Effector CD4-positive, alpha-beta T cell (primary cell): ENCODE results near the gene PNLIP.

Source experiments
- DNase-seq: peaks from one replicate; pipeline ENCODE4 v3.0.0-alpha.2; 2020

Gene PNLIP

DNA sequence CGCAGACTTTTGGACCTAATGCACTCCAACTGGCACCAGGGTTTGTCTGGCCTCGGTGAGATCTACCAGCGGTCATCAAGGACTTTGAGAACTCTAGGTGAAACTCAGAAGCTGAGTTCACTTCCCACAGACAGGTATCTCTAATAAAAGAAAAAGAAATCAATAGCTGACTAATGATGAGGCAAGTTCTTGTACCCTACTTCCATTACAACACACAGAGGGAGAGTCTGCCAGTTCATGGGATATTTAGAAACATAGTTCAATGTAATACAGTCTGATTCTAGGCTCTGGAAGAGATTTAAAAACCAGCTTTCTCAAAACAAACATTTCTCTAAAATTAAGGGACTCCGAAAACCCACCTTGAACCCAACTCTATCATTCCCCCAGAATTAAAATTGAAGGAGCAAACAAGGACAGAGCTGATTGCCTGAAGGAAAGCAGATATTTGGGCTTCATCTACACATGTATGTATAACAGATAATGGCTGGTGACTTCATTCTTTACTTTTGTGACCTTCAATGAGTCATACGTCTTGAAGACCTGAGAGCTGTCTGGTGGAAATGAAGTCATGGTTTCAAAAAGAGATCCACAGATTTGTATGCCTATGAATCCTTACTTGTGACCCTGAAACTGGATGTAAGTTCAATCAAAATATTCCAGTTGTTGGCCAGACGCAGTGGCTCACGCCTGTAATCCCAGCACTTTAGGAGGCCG lies 42.3 kb downstream of the PNLIP start:
- DNase-seq, result no peak

DNA sequence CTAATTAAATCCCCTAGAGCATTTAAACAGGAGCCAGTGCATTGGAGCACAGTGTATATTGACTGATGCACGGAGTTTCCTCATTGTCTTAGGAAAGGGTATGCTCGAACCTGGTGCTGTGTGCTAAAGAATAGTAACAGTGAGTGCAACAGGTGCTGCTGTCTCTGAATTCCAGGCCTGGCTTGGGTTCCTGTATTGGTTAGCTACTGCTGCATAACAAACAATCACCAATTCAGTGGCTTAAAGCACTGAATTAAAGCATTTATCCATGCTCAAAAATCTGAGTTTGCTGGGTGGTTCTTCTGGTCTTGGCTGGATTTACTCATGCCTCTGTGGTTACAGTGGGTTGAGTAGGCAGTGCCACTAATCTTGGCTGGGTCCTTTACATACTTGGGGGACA lies 43.3 kb downstream of the PNLIP start:
- no peak for DNase-seq

DNA sequence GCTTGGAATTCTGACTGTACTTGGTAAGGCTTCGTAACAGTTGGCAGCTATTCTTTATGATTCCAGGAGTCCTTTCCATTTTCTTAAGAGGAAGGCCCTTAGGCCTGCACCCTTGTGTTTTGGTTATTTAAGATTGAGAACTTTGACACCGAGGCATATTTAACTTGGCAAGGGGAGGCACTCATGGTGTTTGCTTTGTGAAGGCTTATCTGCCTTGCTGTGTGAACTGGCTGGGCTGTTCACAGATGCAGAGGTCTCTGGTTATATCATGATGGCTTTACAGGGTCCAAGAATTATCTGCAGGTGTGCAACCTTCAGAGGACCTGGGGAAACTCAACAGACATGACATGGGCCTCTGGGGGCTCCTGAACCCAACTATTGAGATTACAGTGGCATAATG lies 44.2 kb downstream of the PNLIP start:
- DNase-seq, result no peak

DNA sequence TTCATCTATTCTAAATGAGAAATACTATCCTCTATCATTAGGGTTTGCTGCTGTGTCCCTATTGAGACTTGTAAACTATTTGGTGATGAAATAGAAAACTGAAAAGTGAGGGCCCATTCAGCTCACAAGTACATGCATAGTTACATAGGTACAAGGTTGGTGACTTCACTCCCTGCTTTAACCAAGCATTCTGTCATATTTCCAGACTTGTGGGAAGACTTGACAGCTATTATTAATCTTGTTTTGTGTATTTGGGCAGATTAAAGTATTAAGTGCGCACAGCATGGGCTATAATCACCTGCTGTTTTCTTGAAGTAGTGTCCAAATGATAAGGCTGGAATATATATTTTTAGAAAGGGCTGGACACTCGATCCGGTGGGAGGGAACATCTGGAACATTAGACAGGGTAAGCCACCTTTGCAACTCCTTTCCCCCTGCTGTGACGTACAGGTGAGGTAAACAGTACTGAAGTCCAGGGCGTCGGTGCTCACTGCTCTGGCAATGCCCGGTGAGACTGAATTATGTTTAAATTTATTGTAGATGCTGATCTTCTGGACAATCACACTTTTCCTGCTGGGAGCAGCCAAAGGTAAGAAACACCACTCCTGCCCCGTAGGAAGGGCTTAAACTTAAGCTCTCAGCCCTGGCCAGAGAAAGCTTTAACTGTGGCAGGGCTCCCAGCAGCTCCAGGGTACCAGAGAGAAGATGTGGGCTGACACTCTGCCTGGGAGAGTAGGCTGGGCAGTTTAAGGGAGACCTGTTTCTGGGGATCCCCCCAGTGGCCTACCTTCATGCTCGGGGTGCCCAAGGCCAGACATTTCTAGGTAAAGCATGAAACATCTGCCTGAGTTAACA lies 45.1 kb downstream of the PNLIP start, which contains the start of gene PNLIPRP1:
TSS of gene PNLIPRP1 (plus strand) at position 370 of the 855 bp plus-strand sequence. CDS start at position 541, 171 bp downstream.
- no peak for DNase-seq

DNA sequence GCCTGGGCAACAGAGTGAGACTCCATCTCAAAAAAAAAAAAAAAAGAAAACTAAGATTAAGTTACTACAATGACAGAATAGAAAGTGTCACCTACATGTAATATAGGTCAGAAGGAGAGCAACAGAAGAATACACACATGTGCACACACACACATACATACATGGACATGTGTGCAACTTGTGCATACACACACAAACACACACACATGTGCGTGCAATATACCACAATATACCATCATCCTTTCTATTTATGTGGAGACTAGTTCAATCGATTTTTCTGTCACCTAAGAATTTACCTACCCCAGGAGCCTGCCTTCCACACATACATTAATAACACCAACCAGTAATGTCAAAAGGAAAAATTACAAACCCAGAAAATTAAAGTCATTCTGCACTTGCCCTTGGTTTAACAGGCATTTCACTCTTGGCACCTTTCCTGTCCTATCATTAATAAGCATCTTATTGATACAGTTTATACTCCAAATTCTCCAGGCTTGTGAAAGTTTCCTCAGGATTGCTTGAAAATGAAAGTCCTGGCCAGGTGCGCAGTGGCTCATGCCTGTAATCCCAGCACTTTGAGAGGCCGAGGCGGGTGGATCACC lies 47.5 kb downstream of the PNLIP start:
- DNase-seq, result no peak

DNA sequence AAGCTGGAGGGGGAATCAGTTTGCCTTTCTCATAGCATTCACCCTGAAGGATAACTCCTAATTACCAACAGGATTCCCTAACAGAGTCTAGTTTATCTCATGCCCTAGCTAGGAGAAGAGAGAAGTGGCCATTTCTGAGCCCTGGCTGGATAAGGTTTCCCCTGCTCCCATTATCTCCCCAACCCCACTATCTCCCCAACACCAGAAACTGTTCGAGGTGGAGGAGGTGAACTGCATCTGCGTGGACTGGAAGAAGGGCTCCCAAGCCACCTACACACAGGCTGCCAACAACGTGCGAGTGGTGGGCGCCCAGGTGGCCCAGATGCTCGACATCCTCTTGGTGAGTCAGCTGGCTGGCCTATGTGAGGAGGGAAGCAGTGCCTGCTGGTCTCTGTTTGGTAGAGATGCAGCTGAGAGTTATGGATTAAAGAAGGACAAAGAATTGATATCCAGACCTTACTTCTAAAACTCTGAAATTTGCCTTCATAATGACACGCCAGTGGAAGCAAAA lies 48.8 kb downstream of the PNLIP start:
- DNase-seq, result no peak

DNA sequence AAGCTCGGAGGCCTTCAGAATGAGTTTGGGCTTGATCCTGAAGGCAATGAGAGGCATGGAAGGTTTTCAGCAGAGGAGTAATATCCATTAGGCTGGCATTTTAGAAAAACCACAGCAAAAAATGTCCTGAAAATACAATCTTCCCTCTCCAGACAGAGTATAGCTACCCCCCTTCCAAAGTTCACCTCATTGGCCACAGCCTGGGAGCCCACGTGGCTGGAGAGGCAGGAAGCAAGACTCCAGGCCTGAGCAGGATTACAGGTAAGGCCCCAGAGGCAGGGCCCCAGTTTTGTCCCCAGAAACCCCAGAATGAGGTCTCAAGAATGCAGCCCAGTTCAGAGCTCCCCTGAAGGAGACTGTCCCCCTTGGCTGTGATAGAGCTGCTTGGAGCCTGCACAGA lies 50.3 kb downstream of the PNLIP start:
- no peak for DNase-seq

DNA sequence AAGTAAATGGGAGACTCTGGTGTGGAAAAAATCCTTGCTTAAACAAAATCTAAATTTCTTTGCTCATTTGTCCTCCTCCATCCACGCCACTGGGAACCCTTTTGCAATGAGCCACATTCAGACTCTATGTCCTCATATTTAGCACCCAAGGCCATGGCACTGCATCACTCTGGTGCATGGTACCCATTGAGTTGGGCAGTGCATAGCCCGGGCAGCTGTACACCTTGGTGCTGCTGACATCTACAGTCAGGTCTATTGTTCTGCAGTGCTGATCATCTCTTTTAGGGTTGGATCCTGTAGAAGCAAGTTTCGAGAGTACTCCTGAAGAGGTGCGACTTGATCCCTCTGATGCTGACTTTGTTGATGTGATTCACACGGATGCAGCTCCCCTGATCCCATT lies 51.8 kb downstream of the PNLIP start:
- DNase-seq, result no peak

DNA sequence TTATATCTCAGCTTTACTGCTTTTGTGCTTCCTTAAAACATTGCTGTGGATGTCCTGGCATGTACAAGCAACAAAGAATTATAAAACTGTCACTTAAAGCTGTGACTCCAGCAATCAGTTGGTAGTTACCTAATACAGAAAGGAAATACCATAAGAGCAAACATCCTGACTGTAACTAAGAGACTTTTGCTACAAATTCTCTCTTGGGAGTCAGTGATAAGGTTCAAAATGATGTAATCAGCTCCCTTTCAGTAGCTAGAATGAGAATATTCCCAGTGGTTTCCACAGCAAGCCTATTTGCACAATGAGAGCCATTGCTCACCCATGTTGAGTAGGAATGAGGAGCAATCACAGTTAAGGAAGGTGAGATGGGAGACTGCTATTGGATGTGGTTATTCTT lies 52.6 kb downstream of the PNLIP start:
- DNase-seq, result no peak

DNA sequence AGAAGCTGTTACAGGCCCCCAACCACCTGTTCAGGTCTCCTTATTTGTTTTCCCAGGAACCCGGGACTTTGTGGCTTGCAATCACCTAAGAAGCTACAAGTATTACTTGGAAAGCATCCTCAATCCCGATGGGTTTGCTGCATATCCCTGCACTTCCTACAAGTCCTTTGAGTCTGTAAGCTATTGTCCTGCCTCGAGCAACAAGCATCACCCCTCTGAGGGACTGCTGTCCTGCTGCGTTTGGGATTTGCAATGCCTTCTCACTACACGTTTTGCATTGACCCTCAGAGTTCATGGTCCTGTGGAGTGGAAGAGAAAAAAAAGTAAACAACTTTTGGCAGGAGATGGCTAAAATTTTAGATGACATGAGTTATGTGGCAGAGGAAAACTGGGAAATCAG lies 54.3 kb downstream of the PNLIP start:
- no peak for DNase-seq

DNA sequence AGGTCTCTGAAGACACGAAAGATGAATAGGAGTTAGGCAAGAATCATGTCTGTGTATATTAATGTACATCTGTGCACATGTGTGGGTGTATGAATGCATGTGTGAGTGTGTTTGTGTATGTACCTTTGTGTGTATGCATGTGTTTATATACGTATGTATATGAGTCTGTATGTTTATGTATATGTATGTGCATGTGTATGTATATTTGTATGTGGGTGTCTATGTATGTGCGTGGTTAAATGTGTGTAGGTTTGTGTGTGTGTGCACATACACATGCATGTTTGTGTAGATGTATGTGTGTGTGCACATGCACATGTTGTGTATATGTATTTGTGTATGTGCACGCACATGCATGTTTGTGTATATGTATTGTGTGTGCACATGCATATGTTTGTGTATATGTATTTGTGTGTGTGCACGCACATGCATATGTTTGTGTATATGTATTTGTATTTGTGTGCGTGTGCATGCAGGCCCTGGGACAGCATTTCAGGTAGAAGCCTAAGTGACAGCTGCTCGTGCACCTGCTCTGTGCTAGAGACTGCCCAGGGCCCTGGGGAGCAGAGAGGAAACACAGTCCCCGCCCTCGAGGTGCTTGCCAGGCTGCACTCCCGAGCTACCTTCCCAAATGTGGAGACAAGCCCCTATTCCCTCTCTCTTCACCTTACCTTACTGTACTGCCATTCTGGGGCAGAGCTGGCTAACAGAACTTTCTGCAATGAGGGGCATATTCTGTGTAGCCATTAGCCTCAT lies 57.1 kb downstream of the PNLIP start:
- DNase-seq, result no peak

DNA sequence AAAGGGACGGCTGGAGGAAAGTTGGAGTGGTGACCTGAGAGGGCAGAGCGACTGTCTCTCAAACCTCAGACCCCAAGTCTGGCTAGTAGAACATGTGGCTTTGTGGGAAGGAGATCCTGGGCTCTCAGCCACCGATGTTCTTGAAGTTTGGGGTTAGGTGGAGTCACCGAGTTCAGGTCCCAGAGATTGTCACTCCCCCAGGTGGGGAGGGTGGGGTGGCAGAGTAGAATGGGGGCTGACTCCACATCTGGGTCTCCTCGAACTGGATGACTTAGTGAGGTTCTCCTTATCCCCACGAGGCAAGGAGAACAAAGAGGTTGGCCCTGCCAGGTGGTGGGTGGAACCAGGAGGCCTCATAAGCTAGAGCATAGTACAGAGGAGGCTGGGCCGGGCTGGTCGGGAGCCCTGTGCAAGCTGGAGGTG lies 60.3 kb downstream of the PNLIP start:
- DNase-seq, result no peak

DNA sequence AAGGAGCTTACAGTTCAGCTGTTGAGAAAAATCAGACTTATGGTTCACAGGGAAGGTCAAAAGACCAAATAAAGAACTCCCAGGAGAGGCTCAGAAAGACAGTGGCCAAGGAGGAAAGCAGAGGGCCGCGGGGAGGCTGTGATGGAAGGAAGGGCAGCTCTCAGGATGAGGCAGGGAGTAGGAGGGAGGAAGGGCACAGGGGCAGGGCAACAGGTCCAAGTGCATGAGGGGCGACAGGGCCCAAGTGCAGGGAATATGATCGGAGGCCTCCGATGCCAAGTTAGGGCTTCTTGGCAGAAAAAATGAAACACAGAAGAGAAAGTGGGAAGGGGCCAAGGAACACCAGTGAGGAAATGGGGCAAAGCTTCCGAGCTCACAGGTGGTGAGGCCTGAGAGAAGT lies 61.6 kb downstream of the PNLIP start:
- DNase-seq, result no peak

DNA sequence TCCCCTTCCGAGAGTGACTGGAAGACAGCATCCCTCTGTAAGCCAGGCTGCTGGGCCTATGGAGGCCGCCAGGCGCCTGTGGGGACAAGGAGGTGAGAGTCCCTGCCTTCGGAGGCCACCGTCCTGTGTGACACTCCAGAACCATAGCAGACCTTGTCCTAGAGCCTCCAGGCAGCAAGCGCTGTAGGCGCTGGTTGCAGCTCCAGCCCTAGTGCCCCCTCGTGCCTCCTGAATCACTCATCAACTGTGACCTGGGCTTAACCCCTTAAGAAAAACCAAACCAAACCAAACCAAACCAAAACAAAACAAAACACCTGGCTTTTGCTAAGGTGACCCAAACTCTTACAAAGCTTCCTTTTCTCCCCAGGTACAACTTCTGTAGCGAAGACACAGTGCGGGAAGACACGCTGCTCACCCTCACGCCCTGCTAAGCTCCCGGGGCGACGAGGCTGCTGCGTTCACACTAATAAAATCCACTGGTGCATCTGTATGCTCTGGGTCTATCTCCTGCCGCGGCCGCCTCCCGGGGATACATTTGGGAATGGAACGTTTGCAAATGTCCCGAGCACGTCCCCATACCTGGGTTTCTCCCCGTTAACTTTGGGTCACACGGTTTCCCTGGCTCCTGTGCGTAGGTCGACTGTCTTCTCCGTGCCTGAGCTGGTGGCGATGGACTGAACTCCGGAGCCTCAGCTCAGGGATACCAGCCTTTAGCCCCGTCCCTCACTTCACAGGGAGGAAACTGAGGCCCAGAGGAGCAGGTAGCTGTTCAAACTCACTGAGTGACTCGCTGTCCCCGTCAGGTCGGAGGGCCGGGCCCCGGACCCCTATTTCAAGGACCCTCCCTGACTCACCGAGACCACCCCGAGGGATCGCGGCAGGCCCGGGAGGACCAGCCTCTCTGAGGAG lies 63.2 kb downstream of the PNLIP start:
- no peak for DNase-seq

DNA sequence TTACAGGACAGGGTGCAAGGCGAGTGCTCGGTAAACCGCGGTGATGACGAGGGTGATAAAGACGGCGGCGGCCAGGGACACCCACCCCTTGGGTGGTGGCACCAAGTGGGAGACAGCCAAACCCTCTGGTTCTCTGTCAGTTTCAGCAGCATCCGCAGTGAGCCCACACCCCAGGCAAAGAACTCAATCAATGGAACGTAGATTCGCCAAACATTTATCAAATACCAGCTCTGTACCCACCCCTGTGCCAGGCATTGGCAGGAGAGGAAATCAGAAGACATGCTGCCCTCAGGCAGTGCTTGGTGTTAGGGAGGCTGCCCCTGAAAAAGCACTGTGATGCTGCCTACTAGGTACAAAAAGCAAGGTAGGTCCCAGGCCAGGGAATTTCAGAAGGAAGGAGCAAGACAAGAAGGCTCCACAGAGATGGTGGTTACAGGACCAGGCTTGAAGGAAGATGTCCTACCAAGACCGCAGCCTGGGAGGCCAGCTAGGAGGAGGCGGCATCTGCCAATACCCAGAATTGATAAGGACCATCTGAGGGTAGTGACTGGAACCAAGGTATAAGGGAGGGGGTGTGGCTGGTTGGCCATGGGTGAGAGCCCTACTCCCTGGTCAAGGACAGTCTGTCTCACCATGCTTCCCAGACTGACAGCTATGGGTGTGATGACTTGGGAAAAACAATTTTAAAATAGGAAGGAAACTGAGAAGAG lies 64.9 kb downstream of the PNLIP start:
- DNase-seq, result no peak

DNA sequence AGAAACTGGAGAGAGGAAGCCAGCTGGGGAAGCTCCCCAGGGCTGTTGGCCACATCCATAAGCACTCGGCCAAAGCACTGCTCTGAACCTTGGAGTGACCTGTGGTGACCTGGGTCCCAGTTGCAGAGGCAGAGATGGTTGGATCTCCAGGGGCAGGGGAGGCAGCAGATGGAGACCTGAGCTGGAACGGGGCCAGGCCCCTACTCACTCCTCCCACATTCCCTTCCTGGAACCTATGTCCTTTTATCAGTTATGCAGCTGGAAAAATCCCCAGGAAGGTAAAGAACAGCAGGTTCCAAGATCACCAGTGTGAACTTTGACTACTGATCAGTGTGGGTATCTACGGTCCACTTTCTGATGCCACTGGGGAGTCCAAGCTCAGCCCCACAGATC lies 65.4 kb downstream of the PNLIP start:
- no peak for DNase-seq

DNA sequence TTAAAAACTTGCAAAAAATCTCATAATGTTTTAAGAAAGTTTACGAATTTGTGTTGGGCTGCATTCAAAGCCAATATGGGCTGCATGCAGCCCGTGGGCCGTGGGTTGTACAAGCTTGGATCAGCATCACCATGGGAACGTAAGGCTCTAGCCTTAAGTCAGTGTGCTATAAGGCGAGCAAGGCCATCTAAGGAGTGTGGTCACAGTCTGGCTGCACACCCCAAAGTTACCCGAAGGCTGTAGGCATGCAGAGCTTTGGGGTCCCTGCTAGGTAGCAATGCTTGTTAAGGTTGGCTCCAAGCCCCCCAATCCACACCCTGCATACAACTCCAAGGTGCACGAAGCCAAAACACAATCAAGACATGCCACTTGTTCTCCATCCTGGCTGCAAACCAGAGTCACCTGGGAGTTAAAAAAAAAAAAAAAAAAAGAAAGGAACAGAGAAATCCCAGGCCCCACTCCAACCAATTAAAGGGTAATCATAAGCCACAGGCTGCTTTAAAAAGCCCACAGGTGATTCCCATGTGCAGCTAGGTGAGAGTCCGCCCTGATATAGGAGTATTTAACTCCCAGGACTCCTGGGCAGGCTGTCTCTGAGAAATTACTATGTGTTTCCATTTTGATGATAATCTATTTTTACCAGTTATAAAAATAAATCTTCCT lies 66.5 kb downstream of the PNLIP start:
- no peak for DNase-seq

DNA sequence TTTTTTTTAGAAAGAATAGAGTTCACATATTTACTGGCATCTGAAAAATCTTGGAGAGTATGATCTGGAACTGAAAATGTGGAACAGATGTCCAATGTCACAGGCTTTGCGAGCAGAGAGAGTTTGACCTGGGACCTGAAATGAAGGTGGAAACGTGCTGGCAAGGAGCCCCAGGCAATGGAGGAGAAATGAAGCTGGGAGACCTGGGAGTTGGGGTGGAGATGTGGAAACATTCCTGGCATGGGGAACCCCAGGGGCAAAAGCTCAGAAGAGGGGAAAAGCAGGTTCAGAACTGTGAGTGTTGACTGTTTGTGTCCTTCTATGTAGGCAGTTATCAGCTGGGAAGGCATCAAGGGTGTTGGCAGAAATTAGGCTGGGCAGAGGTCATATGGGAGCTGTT lies 67.7 kb downstream of the PNLIP start:
- DNase-seq, result no peak

DNA sequence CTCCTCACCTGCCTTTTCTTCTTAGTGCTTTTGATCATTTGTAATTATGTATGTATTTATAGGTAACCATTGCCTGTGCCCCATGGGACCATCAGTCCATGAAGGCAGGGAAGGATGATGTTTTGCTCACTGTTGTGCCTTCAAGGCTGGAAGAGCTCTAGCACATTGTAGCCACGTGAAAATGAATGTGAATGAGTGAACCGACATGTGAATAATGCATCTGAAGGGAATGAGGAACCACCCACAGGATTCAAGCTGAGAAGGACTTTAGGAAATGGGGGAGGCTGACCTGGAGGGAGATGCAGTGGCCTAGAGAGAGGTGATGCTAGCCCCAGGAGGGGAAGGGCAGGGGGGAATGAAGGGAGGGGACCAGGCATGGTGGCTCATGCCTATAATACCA lies 69.1 kb downstream of the PNLIP start:
- no peak for DNase-seq

DNA sequence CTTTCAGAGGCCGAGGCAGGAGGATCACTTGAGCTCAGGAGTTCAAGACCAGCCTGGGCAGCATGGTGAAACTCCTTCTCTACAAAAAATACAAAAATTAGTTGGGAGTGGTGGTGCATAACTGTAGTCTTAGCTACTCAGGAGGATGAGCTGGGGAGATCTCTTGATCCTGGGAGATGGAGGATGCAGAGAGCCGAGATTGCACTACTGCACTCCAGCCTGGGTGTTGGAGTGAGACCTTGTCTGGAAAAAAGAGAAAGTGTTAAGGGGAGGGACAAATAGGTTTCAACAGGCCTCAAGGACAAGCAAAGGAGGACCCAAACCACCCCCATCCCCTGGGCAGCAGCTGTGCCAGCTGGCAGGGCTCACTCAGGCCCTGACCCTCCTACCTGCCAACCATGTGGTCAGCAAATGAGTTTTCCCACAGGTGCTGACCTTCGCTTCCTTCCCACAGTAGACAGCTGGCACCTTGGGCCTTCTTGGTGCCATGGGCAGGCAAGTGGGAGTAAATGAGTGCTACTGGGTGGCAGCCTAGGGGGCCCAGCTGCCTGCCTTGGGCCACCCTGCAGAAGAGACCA lies 69.6 kb downstream of the PNLIP start:
- no peak for DNase-seq
